Measurements from ENCODE around the gene SEC24C.
"Not testable (repeated sequence)": the region's sequence is repeated elsewhere in the genome, so short reads cannot be mapped to it uniquely, and the experiment has no call there.

SEC24C gene

DNA sequence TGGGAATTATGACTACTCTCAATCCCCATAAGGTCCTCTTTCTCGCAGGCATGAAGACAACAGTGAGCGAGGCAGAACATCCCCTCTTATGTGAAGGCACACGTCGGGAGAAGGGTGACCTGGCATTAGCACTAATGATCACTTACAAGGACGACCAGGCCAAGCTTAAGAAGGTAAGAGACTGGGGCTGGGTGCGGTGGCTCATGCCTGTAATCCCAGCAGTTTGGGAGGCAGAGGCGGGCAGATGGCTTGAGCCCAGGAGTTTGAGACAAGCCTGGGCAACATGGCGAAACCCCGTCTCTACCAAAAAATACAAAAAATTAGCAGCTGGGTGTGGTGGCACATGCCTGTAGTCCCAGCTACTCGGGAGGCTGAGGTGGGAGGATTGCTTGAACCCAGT lies 51.3 kb downstream of the SEC24C start:
- DNase-seq, result not testable (repeated sequence)

DNA sequence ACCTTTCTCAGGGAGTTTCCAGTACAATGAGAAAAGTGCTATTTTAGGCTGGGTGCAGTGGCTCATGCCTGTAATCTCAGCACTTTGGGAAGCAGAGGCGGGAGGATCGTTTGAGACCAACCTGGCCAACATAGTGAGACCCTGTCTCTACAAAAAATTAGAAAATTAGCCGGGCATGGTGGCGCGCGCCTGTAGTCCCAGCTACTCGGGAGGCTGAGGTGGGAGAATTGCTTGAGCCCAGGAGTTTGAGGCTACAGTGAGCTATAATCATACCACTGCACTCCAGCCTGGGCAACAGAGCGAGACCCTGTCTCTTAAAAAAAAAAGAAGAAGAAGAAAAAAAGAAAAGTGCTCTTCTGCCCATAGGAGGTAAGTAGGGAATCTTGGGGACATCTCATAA lies 51.9 kb downstream of the SEC24C start:
- not testable (repeated sequence) for DNase-seq

DNA sequence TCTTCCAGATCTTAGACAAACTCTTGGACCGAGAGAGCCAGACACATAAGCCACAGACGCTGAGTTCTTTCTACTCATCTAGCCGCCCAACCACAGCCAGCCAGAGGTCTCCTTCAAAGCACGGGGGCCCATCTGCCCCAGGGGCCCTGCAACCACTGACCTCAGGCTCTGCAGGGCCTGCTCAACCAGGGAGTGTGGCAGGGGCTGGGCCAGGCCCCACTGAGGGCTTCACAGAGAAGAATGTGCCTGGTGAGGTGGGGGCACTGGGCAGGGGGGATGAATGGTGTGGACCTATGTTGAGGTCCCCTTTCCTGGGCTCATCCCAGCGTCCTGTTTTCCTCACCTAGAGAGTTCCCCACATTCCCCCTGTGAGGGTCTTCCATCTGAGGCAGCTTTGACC lies 52.6 kb downstream of the SEC24C start:
- DNase-seq, result no peak

DNA sequence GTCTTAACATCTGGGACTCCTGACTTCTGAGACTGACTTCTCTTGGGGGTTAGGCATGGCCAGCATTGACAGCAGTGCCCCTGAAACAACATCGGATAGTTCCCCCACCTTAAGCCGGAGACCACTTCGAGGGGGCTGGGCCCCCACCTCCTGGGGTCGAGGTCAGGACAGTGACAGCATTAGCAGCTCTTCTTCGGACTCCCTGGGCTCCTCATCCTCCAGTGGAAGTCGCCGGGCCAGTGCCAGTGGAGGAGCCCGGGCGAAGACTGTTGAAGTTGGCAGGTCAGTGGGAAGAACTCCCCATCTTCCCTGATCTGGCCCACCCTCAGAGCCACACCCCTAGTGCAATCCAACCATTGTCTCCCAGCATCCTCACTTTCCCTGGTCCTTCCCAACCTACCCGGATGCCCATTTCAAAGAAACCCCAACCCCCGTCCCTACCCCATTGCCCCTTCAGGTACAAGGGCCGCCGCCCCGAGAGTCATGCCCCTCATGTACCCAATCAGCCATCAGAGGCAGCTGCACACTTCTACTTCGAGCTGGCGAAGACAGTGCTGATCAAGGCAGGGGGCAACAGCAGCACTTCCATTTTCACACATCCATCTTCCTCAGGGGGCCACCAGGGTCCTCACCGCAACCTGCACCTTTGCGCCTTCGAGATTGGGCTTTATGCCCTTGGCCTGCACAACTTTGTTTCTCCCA lies 53.3 kb downstream of the SEC24C start:
- no peak for DNase-seq

DNA sequence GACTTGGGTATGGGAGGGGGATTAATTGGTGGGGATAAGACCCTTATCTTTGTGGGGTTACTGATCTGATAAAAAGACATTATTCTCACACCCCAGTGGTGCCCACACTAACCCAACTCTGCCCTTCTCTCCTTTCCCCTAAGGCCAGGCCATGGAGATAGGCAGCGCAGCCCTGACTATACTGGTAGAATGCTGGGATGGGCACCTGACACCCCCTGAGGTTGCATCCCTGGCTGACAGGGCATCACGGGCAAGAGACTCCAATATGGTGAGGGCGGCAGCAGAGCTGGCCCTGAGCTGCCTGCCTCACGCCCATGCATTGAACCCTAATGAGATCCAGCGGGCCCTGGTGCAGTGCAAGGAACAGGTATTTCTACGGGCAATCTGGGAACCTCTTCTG lies 53.9 kb downstream of the SEC24C start:
- DNase-seq, result no peak

DNA sequence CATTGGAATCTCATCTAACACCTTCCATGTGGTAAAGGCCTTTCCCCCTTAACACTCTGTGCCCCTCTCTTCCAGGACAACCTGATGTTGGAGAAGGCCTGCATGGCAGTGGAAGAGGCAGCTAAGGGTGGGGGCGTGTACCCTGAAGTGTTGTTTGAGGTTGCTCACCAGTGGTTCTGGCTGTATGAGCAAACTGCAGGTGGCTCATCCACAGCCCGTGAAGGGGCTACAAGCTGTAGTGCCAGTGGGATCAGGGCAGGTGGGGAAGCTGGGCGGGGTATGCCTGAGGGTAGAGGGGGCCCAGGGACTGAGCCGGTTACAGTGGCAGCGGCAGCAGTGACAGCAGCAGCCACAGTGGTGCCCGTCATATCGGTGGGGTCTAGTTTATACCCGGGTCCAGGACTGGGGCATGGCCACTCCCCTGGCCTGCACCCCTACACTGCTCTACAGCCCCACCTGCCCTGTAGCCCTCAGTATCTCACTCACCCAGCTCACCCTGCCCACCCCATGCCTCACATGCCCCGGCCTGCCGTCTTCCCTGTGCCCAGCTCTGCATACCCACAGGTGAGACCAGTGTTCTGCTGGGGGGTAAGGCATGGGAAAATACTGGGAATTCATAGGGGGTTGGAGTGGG lies 54.9 kb downstream of the SEC24C start:
- no peak for DNase-seq

DNA sequence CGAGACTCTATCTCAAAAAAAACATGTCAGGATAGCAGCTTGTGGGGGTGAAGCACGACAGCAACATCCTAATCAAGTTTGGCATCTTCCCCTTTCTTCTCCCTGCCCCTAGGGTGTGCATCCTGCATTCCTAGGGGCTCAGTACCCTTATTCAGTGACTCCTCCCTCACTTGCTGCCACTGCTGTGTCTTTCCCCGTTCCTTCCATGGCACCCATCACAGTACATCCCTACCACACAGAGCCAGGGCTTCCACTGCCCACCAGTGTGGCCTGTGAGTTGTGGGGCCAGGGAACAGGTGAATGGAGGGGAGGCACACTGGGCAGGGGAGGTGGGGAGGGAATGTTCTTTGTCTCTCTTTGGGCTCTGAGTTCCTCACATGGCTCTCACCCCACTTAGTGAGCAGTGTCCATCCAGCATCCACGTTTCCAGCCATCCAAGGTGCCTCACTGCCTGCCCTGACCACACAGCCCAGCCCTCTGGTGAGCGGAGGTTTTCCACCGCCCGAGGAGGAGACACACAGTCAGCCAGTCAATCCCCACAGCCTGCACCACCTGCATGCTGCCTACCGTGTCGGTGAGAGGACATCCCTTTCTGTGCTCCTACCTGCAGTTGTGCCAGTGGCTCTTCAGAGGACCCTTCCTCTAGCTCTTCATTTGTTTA lies 55.9 kb downstream of the SEC24C start:
- DNase-seq, result no peak

DNA sequence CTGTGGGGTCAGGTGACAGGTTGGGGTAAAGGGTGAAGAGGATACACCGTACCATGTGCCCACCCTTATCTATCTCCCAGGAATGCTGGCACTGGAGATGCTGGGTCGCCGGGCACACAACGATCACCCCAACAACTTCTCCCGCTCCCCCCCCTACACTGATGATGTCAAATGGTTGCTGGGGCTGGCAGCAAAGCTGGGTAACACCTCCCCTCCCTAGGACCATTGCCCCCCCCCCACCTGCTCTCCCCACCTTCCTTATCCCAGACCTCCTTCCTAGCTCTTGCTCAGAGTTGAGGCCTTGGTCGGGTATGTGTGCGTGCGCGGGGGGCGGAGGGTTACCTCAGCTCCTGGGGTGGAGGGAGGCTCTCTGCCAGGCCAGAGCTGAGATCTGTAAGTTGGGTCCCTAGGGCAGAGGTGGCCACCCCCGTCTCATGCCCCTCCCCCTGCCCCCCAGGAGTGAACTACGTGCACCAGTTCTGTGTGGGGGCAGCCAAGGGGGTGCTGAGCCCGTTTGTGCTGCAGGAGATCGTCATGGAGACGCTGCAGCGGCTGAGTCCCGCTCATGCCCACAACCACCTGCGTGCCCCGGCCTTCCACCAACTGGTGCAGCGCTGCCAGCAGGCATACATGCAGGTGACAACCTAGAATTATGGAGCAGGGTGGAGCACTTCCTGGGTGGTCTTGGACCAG lies 56.5 kb downstream of the SEC24C start:
- DNase-seq, result no peak

DNA sequence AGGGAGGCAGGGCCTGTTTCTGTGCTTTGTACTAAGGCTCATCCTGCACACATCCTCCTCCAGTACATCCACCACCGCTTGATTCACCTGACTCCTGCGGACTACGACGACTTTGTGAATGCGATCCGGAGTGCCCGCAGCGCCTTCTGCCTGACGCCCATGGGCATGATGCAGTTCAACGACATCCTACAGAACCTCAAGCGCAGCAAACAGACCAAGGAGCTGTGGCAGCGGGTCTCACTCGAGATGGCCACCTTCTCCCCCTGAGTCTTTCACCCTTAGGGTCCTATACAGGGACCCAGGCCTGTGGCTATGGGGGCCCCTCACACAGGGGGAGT lies 57.0 kb downstream of the SEC24C start:
- DNase-seq, result no peak

DNA sequence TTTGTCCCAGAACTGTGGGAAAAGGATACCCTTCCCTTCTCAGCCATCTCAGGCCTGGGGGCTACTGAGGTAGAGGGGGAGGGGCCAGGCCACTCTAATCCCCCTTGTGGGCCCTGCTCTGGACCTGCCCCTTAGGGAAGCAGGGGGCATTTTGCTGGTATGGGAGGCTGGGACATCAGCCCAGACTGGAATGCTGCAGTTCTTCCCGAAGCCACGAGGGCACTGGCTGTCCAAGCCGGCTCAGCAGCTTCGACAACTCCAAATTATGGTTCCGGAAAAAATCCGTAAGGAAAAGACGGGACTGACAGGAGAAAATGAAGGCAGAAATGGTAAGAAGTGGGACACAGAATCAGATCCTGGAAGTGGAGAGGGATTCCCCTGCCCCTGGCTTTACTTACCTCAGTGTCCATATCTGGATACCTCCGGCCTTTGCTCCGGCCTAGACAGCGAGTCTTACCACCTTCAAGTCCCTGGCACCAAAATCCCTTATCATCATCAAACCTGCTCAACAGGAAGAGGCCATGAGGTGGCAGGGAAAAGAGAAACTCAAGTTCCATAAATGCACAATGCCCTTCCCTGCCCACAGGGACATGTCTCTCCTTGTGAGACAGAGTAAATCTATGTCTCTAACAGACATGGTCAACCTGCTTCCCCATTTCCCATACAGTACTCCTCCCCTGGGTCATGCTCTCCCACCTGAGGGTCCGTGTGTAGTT lies 58.3 kb downstream of the SEC24C start:
- no peak for DNase-seq

DNA sequence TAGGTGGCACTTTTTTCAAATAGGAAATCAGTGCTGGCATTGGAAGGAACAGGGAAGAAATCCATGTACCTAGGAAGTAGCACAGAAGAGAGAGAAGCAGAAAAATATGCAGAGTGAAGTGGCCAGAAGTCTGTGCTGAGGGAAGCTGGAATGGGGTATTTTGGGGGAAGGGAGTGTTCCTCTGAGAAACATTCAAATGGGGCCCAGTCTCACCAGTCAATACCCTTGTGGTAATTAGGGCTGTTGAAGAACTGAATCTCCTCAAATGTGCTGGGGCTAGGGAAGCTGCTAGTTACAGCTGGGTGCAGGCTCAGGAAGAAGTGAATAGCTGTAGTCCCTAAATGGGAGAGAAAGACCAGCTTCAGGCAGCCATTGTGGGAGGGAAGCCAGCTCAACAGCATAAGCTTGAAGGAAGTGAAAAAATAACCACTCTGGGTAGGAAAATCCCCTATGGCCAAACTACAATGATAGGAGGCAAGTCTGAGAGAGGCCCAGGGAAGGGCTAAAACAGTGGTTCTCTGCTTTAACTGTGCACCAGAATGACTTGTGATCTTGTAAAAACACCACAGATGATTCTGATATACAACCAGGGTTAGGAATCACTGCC lies 59.6 kb downstream of the SEC24C start:
- peak; percentile 68 for DNase-seq

DNA sequence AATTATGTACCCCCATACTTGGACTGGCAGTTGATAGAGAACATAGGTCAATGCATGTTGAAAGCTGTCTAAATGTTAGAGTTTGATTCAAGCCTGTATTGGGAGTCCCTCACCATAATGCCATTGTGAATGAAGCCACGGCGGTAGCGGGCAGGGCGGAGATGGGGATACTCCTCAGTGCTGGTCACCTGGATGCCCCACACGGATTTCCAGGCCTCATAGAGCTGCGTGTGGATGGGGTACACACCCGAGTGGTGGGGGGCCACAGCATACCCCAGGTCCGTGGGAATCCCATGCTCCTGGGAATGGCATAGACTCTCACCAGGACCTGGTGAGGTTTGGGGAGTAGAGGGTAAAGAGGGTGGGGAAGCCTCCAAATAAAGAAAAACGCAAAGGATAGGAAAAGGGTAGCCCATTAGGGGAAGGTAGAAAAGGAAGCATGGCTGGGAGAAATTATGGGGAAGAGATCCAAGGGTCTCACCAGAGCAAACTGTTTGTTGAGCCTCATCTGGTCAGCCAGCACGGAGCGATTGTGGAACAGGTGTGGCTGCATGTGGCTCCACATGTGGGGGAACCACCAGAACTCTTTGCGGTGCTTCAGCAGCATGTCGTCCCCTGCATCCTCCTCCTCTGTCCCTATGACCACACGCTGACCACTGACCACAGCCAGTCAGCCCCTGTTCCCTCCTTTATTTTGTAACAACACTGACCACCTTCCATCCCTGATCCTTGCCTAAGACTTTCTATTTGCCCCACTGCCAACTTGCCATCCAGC lies 62.2 kb downstream of the SEC24C start:
- no peak for DNase-seq

DNA sequence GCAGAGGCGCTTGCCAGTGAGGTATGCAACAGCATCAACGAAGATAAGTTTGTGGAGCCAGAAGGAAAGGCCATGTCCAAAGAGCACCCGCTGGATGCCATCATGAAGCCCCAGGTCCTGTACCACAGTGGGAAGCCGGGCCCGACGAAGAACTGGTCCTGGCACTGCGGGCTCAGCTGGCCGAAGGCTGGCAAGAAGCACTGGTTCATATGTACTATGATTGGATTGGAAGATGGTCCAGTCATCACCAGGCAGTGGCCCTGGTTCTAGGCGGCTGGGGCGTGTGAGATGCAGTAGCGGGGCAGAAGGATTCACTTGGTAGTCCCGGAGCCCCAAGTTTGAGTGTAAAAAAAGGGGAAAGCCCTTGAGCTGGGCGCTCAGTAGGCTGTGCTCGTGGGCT lies 63.3 kb downstream of the SEC24C start:
- no peak for DNase-seq

DNA sequence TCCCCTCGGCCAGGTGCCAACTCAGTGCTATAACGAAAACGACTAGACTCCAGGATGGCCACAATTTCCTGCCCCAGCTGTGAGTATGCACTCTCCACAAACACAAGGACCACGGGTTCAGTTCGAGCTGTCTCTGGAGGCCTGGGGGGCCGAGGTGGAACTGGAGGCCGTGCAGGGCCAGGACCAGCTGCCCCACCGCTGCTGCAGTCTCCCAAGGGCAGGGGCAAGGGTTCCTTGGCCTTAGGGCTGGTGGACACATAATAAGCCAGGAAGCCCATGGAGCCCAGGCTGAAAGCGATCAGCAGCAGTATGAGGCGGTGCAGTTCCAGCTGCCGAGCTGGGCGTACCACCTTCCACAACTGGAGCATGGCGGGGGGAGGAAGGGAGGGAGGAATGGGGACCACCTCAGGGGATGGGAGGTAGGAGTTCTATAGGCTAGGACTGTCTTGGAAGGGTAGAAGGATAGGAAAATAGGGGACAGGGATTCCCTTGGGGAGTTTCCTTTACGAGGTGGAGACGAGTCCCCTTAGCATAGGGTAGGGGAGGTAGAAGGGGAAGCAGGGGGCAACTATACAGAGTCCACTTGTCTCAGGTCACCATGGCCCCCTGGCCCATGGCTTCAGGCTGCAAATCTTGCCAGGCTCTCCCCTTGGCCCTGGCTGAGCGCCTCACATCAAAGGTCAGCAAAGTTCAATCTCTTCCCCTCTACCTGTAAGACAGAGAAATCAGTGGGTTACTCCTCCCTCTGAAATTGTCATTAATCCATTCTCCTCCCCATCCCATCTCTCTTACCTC lies 64.0 kb downstream of the SEC24C start:
- no peak for DNase-seq

DNA sequence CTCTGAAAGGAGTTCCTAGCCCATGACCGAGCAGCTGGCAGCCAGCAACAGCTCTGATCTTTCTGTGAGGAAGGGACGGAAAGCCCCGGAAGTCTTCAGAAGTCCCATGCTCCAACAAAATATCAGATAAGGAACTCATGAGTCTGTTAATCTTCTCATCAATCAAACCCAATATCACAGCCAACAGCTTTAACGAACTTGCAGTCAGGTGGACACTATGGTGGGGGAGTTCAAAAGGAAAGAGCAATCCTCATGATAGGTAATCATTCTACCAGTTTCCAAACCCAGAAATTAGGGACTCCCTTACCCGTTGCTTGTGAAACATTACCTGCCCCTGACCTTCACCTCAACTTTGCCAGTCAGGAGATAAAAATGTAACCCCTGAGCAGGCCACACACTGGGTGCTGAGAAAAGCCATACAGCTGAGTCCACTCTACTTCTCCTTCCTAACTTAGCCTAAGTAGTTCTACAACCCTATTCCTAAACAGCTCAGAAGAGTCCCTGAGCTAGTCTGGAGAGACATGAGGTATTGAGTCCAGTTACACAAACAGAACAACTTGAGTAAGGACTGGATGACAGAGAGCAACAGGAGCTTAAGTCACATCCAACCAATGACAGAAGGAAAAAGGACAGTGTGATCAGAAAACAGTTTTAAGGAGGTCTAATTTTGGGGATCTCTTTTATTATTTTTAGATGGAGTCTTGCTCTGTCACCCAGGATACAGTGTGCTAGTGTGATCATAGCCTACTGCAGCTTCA lies 65.1 kb downstream of the SEC24C start:
- peak; percentile 48 for DNase-seq

DNA sequence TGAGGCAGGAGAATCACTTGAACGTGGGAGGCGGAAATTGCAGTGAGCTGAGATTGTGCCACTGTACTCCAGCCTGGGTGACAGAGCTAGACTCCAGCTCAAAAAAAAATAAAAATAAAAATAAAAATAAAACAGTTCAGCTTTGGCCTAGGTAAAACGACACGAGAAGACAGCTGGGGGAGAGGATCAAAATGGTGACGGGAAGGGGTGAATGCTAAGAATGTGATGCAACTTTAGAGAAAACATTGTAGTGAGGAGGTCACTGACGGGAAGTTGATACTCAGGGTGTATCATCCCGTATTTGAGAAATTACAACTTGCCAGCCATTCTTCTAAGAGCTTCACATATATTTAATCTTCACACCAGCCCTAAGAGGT lies 66.2 kb downstream of the SEC24C start:
- DNase-seq, result peak; percentile 79

DNA sequence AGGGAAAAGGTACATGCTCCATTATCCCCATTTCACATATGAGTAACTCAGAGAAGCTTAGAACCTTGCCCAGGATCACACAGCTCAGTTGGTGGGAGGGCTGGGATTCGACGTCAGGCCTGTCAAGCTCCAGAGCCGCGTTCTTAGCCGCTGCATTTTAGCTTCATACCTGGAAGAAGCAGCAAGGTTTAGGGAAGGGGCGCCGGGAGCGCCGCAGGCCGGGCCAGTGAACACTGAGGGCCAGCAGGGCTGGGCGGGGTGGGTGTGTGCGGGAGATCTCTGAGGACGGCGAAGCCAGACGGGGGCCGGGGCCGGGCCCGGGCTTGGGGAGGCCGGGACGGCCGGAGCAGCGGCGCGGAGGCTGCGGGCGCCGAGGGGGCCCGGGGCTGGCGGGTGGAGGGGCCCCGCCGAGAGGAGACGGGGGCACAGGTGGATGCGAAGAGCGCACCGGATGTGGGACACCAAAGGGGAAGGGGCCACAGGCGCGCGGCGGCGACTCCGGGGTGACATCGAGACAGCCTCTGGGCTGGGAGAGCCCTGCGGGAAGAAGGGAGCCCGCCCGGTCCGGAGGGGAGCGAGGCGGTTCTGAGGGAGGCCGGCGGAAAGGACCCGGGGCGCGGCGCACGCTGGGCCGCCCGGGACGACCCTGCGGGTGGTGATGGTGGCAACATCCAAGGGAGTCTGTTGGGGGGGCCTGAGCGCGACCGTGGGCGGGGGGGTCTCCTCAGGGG lies 66.7 kb downstream of the SEC24C start:
- DNase-seq, result peak; percentile 28

DNA sequence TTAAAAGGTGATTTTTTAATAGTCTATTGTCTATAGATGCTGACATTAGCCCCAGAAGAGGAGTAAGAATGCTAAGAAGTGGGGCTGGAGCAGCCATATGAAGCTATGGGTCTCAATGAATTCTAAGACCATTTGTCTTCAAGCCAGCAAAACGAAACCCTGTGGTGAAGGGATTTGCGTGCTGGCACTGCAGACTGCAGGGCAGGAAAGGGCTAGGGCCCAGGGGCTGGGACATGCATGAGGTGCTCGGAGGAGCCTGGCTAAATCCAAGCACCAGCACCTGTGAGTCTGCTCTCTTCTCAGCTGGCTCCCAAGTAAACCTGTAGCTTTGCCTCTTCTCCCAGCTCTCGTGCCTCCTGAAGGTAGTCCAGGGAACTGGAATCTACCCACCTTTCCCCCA lies 68.5 kb downstream of the SEC24C start:
- no peak for DNase-seq

DNA sequence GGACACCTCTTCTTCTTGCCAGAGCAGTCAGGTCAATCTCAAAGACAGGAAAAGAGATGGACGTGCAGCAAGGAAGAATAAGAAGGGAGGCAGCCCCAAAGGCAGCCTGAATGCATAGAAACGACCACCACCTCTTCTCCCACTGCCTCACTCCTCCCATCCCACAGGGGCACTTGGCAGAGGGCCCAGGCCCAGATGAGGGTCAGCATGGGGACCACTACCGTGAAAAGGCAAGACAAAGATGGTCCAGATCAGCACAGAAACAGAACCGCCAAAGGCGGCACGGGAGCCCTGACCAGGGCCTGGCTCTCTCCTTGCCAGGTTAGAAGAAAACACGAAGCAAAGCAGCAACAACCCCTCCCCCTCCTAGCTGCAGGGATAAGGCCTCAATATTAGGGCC lies 69.2 kb downstream of the SEC24C start:
- DNase-seq, result no peak

Measured in suppressor macrophage treated with lipopolysaccharide for 4 hours (primary cell).